ENCODE measurements around the gene GRK3. TPM values are rescaled to one million over a fixed set of nuclear protein-coding genes. Genes with fewer than 3 reads are reported as not detected.
A peak's percentile ranks its signal among the peaks of the same experiment; 100 is the strongest.

The GRK3 gene
- total and polyA plus RNA-seq, 5 experiments from 2014 or later = 0.19 to 8.8 (median 0.77) TPM

GRCh38 chr22:25643232-25644000, 78.9 kb downstream of the GRK3 start:
- POLR2A ChIA-PET = no interaction called here
- ATAC-seq (no peak), DNase-seq (no peak)
- peak overlapping the region in 1 of 10 donors; percentile 24 for H3K27ac Mint-ChIP-seq
- peaks cover 9 to 22% (median 18%) of the 10 kb centered on the region in 3 donors for H3K36me3 Mint-ChIP-seq
- H3K27me3 Mint-ChIP-seq = no peaks in the 10 kb centered on the region
- H3K9me3 Mint-ChIP-seq = peaks cover 0 to 9% (median 6%) of the 10 kb centered on the region in 9 donors
- peaks cover 0 to 30% (median 2%) of the 10 kb centered on the region in 4 donors for H3K4me1 Mint-ChIP-seq
- no peak overlapping the region for H3K4me3 Mint-ChIP-seq

DNA sequence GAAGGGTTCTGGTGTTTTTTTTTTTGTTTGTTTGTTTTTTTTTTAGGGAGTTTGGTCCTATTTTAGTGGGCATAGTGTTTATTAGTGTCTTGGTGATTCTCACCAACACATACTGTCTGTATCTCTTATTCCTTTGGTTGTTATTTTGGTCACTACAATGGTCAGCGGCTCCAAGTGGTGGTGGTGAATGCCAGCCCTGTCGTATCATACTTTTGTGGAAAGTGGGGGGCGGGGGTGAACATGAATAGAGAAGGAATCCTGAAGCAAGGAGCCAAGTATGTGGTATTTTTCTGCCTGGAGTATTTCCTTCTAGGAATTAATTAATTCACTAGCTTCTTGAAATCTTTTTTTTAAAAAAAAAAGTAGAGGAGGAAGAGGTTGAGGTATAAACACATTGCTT, 79.6 kb downstream of the GRK3 start:
- ATAC-seq = no peak
- H3K27me3 Mint-ChIP-seq = no peaks in the 10 kb centered on the region
- POLR2A ChIA-PET = no interaction called here
- no peak overlapping the region for H3K4me3 Mint-ChIP-seq
- H3K27ac Mint-ChIP-seq = no peak overlapping the region
- peaks cover 0 to 9% (median 6%) of the 10 kb centered on the region in 9 donors for H3K9me3 Mint-ChIP-seq
- H3K36me3 Mint-ChIP-seq = peaks cover 5 to 18% (median 17%) of the 10 kb centered on the region in 3 donors
- DNase-seq = no peak
- H3K4me1 Mint-ChIP-seq = peaks cover 0 to 30% (median 2%) of the 10 kb centered on the region in 4 donors

DNA sequence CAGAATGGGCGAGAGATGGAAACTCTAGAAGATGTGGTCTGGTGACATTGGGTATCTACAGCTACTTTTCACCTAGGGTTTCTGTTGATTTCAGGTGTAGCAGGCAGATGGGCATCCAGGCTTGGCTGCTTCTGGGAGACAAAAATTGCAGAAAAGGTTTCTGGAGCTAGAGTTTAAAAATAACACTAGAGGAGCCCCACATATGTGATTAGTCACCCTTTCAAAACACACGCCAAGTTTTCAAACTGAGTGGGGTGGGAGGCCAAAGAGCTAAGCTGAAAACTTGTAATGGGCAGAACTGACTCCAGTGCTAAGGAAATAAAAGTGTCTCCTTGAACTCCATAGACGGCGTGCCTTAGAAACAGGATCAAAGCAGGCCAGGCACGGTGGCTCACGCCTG, 80.8 kb downstream of the GRK3 start:
- H3K4me1 Mint-ChIP-seq = peaks cover 0 to 31% (median 2%) of the 10 kb centered on the region in 4 donors
- DNase-seq = no peak
- POLR2A ChIA-PET = no interaction called here
- no peak overlapping the region for H3K4me3 Mint-ChIP-seq
- H3K36me3 Mint-ChIP-seq = peaks cover 5 to 10% (median 9%) of the 10 kb centered on the region in 3 donors
- ATAC-seq = no peak
- H3K27me3 Mint-ChIP-seq = no peaks in the 10 kb centered on the region
- H3K27ac Mint-ChIP-seq = no peak overlapping the region
- peaks cover 0 to 2% (median 0%) of the 10 kb centered on the region in 9 donors for H3K9me3 Mint-ChIP-seq

GRCh38 chr22:25645964-25646363, 81.5 kb downstream of the GRK3 start:
- no peaks in the 10 kb centered on the region for H3K9me3 Mint-ChIP-seq
- POLR2A ChIA-PET = no interaction called here
- no peak overlapping the region for H3K4me3 Mint-ChIP-seq
- H3K4me1 Mint-ChIP-seq = peaks cover 0 to 35% (median 2%) of the 10 kb centered on the region in 4 donors
- peaks cover 5 to 10% (median 9%) of the 10 kb centered on the region in 3 donors for H3K36me3 Mint-ChIP-seq
- DNase-seq (no peak), ATAC-seq (no peak)
- H3K27me3 Mint-ChIP-seq = no peaks in the 10 kb centered on the region
- peak overlapping the region in 1 of 10 donors; percentile 51 for H3K27ac Mint-ChIP-seq

- ATAC-seq (no peak), DNase-seq (no peak)
- H3K4me3 Mint-ChIP-seq = no peak overlapping the region
- peak overlapping the region in 1 of 10 donors; percentile 23 for H3K27ac Mint-ChIP-seq
- POLR2A ChIA-PET = no interaction called here
- H3K27me3 Mint-ChIP-seq = no peaks in the 10 kb centered on the region
- H3K9me3 Mint-ChIP-seq = no peaks in the 10 kb centered on the region
- H3K36me3 Mint-ChIP-seq = no peaks in the 10 kb centered on the region
- peaks cover 0 to 17% (median 0%) of the 10 kb centered on the region in 4 donors for H3K4me1 Mint-ChIP-seq
These were observed 86.4 kb downstream of the GRK3 start for GRCh38 chr22:25650833-25651232.

GRCh38 chr22:25651332-25652085, 87.0 kb downstream of the GRK3 start:
- DNase-seq (no peak), ATAC-seq (no peak)
- Mint-ChIP-seq H3K27me3 (no peaks in the 10 kb centered on the region), H3K4me3 (peak overlapping the region in 1 of 10 donors; percentile 36), H3K4me1 (peaks cover 0 to 16% (median 0%) of the 10 kb centered on the region in 4 donors), H3K36me3 (no peaks in the 10 kb centered on the region), H3K27ac (peak overlapping the region in 1 of 10 donors; percentile 40), H3K9me3 (no peaks in the 10 kb centered on the region)
- POLR2A ChIA-PET = no interaction called here

- no peak for ATAC-seq
- H3K36me3 Mint-ChIP-seq = no peaks in the 10 kb centered on the region
- no peak overlapping the region for H3K4me3 Mint-ChIP-seq
- H3K27me3 Mint-ChIP-seq = no peaks in the 10 kb centered on the region
- DNase-seq = no peak
- POLR2A ChIA-PET = no interaction called here
- H3K4me1 Mint-ChIP-seq = peaks cover 0 to 32% (median under 1%) of the 10 kb centered on the region in 4 donors
- no peaks in the 10 kb centered on the region for H3K9me3 Mint-ChIP-seq
- no peak overlapping the region for H3K27ac Mint-ChIP-seq
These were observed 90.2 kb downstream of the GRK3 start for GRCh38 chr22:25654676-25655075.

DNA sequence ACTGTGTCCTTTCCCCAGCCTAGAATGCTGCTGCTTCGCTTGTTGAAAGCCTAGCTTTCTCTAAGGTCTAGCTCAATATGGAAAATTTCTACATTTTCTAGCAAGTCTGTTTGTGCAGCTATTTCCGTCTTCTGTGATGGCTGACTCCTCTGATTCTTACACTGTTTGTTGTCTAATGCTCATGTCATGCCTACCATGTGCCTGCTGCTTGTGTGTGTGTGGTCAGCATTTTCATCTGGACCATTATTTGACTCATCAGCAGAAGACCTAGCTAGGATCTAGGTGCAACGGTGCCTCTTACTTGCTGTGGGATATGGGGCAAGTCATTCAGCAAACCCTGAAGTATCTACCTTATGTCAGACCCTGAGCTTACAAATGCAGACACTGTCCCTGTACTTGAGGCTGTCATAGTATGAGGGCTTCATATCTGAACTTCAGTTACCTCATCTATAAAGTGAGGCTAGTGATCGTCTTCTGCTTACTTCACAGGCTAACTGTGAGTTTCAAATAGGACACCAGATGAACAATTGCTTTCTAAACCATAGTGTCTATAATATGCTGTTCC, 91.0 kb downstream of the GRK3 start:
- no peak overlapping the region for H3K27ac Mint-ChIP-seq
- no peak overlapping the region for H3K4me3 Mint-ChIP-seq
- H3K27me3 Mint-ChIP-seq = no peaks in the 10 kb centered on the region
- no peaks in the 10 kb centered on the region for H3K9me3 Mint-ChIP-seq
- POLR2A ChIA-PET = no interaction called here
- peaks cover 0 to 28% (median under 1%) of the 10 kb centered on the region in 4 donors for H3K4me1 Mint-ChIP-seq
- DNase-seq (no peak), ATAC-seq (no peak)
- no peaks in the 10 kb centered on the region for H3K36me3 Mint-ChIP-seq

GRCh38 chr22:25656724-25657123, 92.2 kb downstream of the GRK3 start:
- Mint-ChIP-seq H3K27me3 (no peaks in the 10 kb centered on the region), H3K4me1 (peaks cover 0 to 22% (median under 1%) of the 10 kb centered on the region in 4 donors), H3K36me3 (no peaks in the 10 kb centered on the region), H3K9me3 (no peaks in the 10 kb centered on the region), H3K27ac (peak overlapping the region in 2 of 10 donors; percentile 0 to 58), H3K4me3 (no peak overlapping the region)
- DNase-seq = peak in 1 of 10 donors; percentile 7
- POLR2A ChIA-PET = no interaction called here
- ATAC-seq = peak in 1 of 2 donors; percentile 58

DNA sequence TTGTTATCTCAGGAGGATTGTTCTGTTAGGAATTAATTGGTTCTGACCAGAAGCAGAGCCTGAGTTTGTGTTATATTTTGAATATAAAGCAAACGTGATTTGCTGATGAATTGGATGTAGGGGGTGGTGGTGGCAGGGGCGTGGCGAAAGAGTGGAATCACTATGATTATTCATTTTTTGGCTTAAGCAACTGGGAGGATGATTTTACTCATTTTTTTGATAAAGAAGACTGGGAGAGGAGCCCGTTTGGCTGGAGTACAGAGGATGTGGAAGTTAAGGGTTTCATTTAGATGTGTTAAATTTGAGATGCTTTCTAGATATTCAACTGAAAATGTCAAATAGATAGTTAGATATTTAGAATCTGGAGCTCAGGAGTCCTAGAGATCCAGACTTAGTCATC, 94.2 kb downstream of the GRK3 start:
- no peak overlapping the region for H3K4me3 Mint-ChIP-seq
- H3K4me1 Mint-ChIP-seq = peaks cover 0 to 19% (median under 1%) of the 10 kb centered on the region in 4 donors
- H3K27ac Mint-ChIP-seq = no peak overlapping the region
- POLR2A ChIA-PET = no interaction called here
- H3K36me3 Mint-ChIP-seq = peaks cover 0 to 2% (median 0%) of the 10 kb centered on the region in 3 donors
- H3K27me3 Mint-ChIP-seq = no peaks in the 10 kb centered on the region
- ATAC-seq (no peak), DNase-seq (no peak)
- H3K9me3 Mint-ChIP-seq = no peaks in the 10 kb centered on the region

- POLR2A ChIA-PET = no interaction called here
- H3K36me3 Mint-ChIP-seq = peaks cover 0 to 2% (median 0%) of the 10 kb centered on the region in 3 donors
- H3K27me3 Mint-ChIP-seq = no peaks in the 10 kb centered on the region
- H3K9me3 Mint-ChIP-seq = no peaks in the 10 kb centered on the region
- no peak overlapping the region for H3K27ac Mint-ChIP-seq
- DNase-seq (no peak), ATAC-seq (no peak)
- H3K4me3 Mint-ChIP-seq = no peak overlapping the region
- peaks cover 0 to 19% (median under 1%) of the 10 kb centered on the region in 4 donors for H3K4me1 Mint-ChIP-seq
These were observed 94.9 kb downstream of the GRK3 start for GRCh38 chr22:25659413-25659812.

DNA sequence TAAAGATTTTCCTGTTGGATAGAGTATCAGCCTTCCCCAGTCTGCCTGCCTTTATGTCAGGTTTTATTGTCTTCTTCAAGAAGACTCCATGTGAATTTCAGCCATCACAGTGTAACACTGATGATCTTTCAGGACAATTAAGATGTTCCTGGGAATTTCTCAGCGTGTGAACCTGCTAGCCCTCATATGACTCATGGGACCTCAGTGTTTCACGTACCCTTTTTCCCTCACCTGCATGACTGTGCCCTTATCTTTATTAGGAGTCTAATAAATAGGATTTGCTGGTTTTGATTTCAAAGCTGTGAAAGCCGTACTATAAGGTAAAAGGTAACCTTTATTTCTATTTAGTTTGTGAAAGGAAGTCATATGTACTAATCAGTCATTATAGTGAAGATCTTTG, 95.9 kb downstream of the GRK3 start:
- ATAC-seq (no peak), DNase-seq (no peak)
- no peak overlapping the region for H3K4me3 Mint-ChIP-seq
- H3K4me1 Mint-ChIP-seq = peaks cover 0 to 19% (median under 1%) of the 10 kb centered on the region in 4 donors
- H3K27me3 Mint-ChIP-seq = no peaks in the 10 kb centered on the region
- POLR2A ChIA-PET = no interaction called here
- H3K9me3 Mint-ChIP-seq = no peaks in the 10 kb centered on the region
- no peak overlapping the region for H3K27ac Mint-ChIP-seq
- H3K36me3 Mint-ChIP-seq = peaks cover 0 to 3% (median 2%) of the 10 kb centered on the region in 3 donors

DNA sequence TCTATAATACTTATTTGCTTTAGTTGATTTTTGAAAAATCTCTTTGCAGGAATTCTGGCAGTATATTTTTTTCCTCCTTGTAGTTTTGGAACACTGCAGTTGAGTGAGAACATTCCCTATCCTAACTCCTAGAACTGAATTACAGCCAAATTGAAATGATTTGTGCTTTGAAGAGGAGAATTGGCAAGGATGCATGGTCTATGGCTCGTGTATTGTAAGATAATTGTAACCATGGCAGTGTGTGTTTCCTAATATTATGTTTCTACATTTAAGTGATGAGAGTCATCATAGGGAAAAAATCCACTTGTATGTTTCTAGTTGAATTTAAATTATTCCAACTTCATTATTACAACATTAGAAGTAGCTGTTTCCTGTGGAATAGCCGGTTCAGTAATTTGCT, 96.6 kb downstream of the GRK3 start:
- no peak overlapping the region for H3K4me3 Mint-ChIP-seq
- no peaks in the 10 kb centered on the region for H3K27me3 Mint-ChIP-seq
- no peaks in the 10 kb centered on the region for H3K9me3 Mint-ChIP-seq
- H3K4me1 Mint-ChIP-seq = peaks cover 0 to 19% (median under 1%) of the 10 kb centered on the region in 4 donors
- ATAC-seq = no peak
- POLR2A ChIA-PET = no interaction called here
- H3K27ac Mint-ChIP-seq = no peak overlapping the region
- peaks cover 0 to 3% (median 2%) of the 10 kb centered on the region in 3 donors for H3K36me3 Mint-ChIP-seq
- DNase-seq = no peak

Measured in naive thymus-derived CD8-positive, alpha-beta T cell (primary cell).